Endothelial cell of umbilical vein (primary cell): ENCODE data around the gene SLC38A9. TPM values are rescaled to one million over a fixed set of nuclear protein-coding genes. Genes with fewer than 3 reads are reported as not detected.
A peak's percentile ranks its signal among the peaks of the same experiment; 100 is the strongest.

Experiments used
- BruUV-seq: library from RNA; stranded (reverse); fragments of 400-500 nt; replicated peaks from 2 replicates; lab custom pipeline; 2021; lab: Mats Ljungman, UMichigan
- CTCF ChIA-PET: fragments of 300-600, 350-600 bp; sonication (Branson Sonifier 250); formaldehyde crosslinking; loops from one replicate; lab custom pipeline; 2021; ENCODE audit warnings: antibody characterized with exemption, inconsistent platforms; lab: Charles Lee
- POLR2A ChIA-PET: fragments of 300-600, 350-600 bp; sonication (Branson Sonifier 250); formaldehyde crosslinking; loops from one replicate; lab custom pipeline; 2021; ENCODE audit warnings: antibody characterized with exemption, inconsistent platforms; lab: Charles Lee
- DNase-seq: peaks from one replicate; pipeline ENCODE4 v3.0.0-alpha.2; 2011; ENCODE audit warnings: low read depth, low spot score
- FAIRE-seq: peaks from 2 replicates; lab custom pipeline; 2011; peaks lifted over from hg19 to GRCh38; lab: Jason Lieb, UNC
- H2AFZ ChIP-seq: 2 replicates; pipeline ENCODE4 v1.6.0; 2012; ENCODE audit warnings: low read depth, low read length, control low read depth, inconsistent platforms
- H3K27ac ChIP-seq: 2 replicates; pipeline ENCODE4 v1.5.1; 2011; ENCODE audit warnings: low read depth, mild to moderate bottlenecking, control low read depth, low read length, moderate library complexity; ENCODE audit not compliant: insufficient read depth
- H3K27me3 ChIP-seq, 2 experiments: 2 replicates each; pipeline versions ENCODE4 v1.6.0 to v1.6.1; 2011; ENCODE audit warnings: low read length in 2 of 2, mixed read lengths in 1 of 2; ENCODE audit not compliant: control insufficient read depth in 2 of 2, insufficient read depth in 2 of 2
- H3K36me3 ChIP-seq, 2 experiments: 2 replicates in 1 of 2; 3 replicates in 1 of 2; pipeline ENCODE4 v1.5.1; 2011; ENCODE audit warnings: low read length in 2 of 2, mild to moderate bottlenecking in 1 of 2, moderate library complexity in 1 of 2; ENCODE audit not compliant: control insufficient read depth in 2 of 2, insufficient read depth in 2 of 2; ENCODE audit errors: extremely low read depth in 1 of 2
- H3K4me1 ChIP-seq: 3 replicates; pipeline ENCODE4 v1.5.1; 2011; ENCODE audit warnings: mild to moderate bottlenecking, low read length; ENCODE audit not compliant: control insufficient read depth, insufficient read depth; ENCODE audit errors: extremely low read depth
- H3K4me2 ChIP-seq: 2 replicates; pipeline ENCODE4 v1.6.1; 2011; ENCODE audit warnings: low read length, control low read depth, mixed read lengths; ENCODE audit not compliant: insufficient read depth
- H3K4me3 ChIP-seq, 3 experiments: fragments of 200-600 bp in 1 of 3; sonication (generic), shearing (Covaris generic) in 1 of 3; replicated peaks in 1 of 3; 2 replicates each; pipeline ENCODE4 v1.5.1; 2011 to 2016; ENCODE audit warnings: control low read depth in 3 of 3, low read length in 3 of 3, mild to moderate bottlenecking in 2 of 3, inconsistent platforms in 1 of 3, low read depth in 1 of 3, moderate library complexity in 1 of 3; ENCODE audit not compliant: insufficient read depth in 1 of 3
- H3K79me2 ChIP-seq: 2 replicates; pipeline ENCODE4 v1.6.0; 2012; ENCODE audit warnings: low read length, inconsistent platforms; ENCODE audit not compliant: control insufficient read depth, insufficient read depth
- H3K9ac ChIP-seq: replicated peaks from 2 replicates; pipeline ENCODE3; 2011; ENCODE audit warnings: low read length, control low read depth; ENCODE audit not compliant: insufficient read depth; ENCODE audit errors: extremely low read depth
- H3K9me1 ChIP-seq: replicated peaks from 3 replicates; pipeline ENCODE4 v1.6.0; 2011; ENCODE audit warnings: mild to moderate bottlenecking, low read length; ENCODE audit not compliant: control insufficient read depth, insufficient read depth; ENCODE audit errors: extremely low read depth
- H3K9me3 ChIP-seq: replicated peaks from 2 replicates; pipeline ENCODE4 v1.5.1; 2012; ENCODE audit warnings: low read length, inconsistent platforms; ENCODE audit not compliant: control insufficient read depth, insufficient read depth
- H4K20me1 ChIP-seq: replicated peaks from 2 replicates; pipeline ENCODE3; 2011; ENCODE audit warnings: mild to moderate bottlenecking, low read length; ENCODE audit not compliant: control insufficient read depth, insufficient read depth; ENCODE audit errors: extremely low read depth
- CTCF ChIP-seq, 2 donors: IDR thresholded peaks; 1 replicate in 1 of 2; 2 replicates in 1 of 2; pipeline ENCODE4 v1.5.1; 2011; ENCODE audit warnings: low read length in 2 of 2, mild to moderate bottlenecking in 2 of 2, moderate library complexity in 2 of 2, control low read depth in 1 of 2, inconsistent platforms in 1 of 2, low read depth in 1 of 2; ENCODE audit not compliant: insufficient read depth in 1 of 2; ENCODE audit errors: extremely low read depth in 1 of 2
- FOS ChIP-seq: IDR thresholded peaks from 2 replicates; pipeline ENCODE4 v1.6.1; 2011; ENCODE audit warnings: mild to moderate bottlenecking, low read length, moderate library complexity, borderline replicate concordance; ENCODE audit not compliant: insufficient read depth
- GATA2 ChIP-seq: IDR thresholded peaks from 2 replicates; pipeline ENCODE4 v1.7.0; 2011; ENCODE audit warnings: low read depth, mild to moderate bottlenecking, moderate library complexity, mixed read lengths, low read length; ENCODE audit not compliant: insufficient read length, insufficient read depth
- JUN ChIP-seq: IDR thresholded peaks from 2 replicates; pipeline ENCODE4 v1.6.1; 2011; ENCODE audit warnings: borderline replicate concordance, low read depth; ENCODE audit not compliant: insufficient read length, insufficient read depth
- MYC ChIP-seq: IDR thresholded peaks from one replicate; pipeline ENCODE4 v1.6.1; 2011; ENCODE audit warnings: mild to moderate bottlenecking, low read depth, low read length
- POLR2A ChIP-seq: IDR thresholded peaks from 2 replicates; pipeline ENCODE4 v1.6.1; 2012; ENCODE audit warnings: low read depth, mild to moderate bottlenecking, control low read depth, low read length
- POLR2AphosphoS5 ChIP-seq: IDR thresholded peaks from 2 replicates; pipeline ENCODE4 v1.6.1; 2012; ENCODE audit warnings: low read depth, mild to moderate bottlenecking, control low read depth, low read length, moderate library complexity; ENCODE audit not compliant: insufficient read depth
- dilution Hi-C: fragments of 300-500 bp; cut with MboI; formaldehyde crosslinking; loops from one replicate; pipeline ENCODE4 v1.15.0; 2019; ENCODE audit warnings: low sequenced_read_pairs; ENCODE audit not compliant: extremely low pct_ligation_motif_present
- intact Hi-C: fragments of 100-400 bp; cut with micrococcal nuclease; formaldehyde crosslinking; loops from one replicate; pipeline ENCODE4 v1.10.0; 2022
- polyA plus RNA-seq, 4 experiments: library from polyadenylated mRNA; depleted of rRNA in 3 of 4; stranded (reverse) in 3 of 4; unstranded in 1 of 4; fragments of >200 nt; gene quantifications; 2 replicates each; pipeline versions ENCODE4 v1.2.1 to v1.2.3, GENCODE V29; 2011 to 2012; ENCODE audit warnings: missing spikeins in 1 of 4
- total RNA-seq: library from RNA; stranded (reverse); gene quantifications from 2 replicates; pipeline ENCODE4 v1.2.3, GENCODE V29; 2021
- TF ChIP-seq, protein P1 (sequence below): IDR thresholded peaks from 2 replicates; pipeline ENCODE4 v1.6.1; 2011; ENCODE audit not compliant: insufficient read depth, insufficient read length

Gene SLC38A9
- total and polyA plus RNA-seq, 2 donors (not counting 3 experiments of a cell fraction or from before 2014, with no cell fraction given) = 14.1 to 24.9 TPM

DNA sequence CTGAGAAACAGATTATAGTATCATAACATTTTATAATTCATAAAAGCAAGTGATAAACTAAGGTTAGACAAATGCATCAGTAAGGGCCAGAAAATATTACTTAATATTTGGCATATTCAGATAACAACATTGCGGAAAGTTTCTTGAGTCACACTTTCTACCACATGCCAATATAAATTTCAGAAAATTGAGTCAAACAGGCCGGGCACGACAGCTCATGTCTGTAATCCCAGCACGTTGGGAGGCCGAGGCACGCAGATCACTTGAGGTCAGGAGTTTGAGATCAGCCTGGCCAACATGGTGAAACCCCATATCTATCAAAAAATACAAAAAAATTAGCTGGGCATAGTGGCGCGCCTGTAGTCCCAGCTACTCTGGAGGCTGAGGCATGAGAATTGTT is 47.1 kb downstream of the SLC38A9 start:
- H3K79me2 ChIP-seq = no peaks in the 10 kb centered on the region
- no peaks in the 10 kb centered on the region for H3K27me3 ChIP-seq
- no peaks in the 10 kb centered on the region for H3K9me3 ChIP-seq
- no peak overlapping the region for H3K27ac ChIP-seq
- H3K4me3 ChIP-seq = no peak overlapping the region
- no peak overlapping the region for H3K4me2 ChIP-seq
- TF ChIP-seq POLR2AphosphoS5 (no peak), GATA2 (no peak), POLR2A (no peak), CTCF (IDR thresholded peaks at IDR 0.05; ENCODE audit: extremely low read depth in 1 of 2, insufficient read depth in 1 of 2, low read depth in 1 of 2, low read length in 2 of 2) (no peak), MYC (no peak)
- no TSS peak for BruUV-seq
- FAIRE-seq (no peak), DNase-seq (no peak)
- no peaks in the 10 kb centered on the region for H4K20me1 ChIP-seq
- intact Hi-C loops (no loop called here), dilution Hi-C loops (no loop called here)
- no peak overlapping the region for H3K9ac ChIP-seq
- no peaks in the 10 kb centered on the region for H3K4me1 ChIP-seq
- POLR2A ChIA-PET = no interaction called here
- H2AFZ ChIP-seq = no peak overlapping the region
- CTCF ChIA-PET = no interaction called here
- H3K36me3 ChIP-seq = no peaks in the 10 kb centered on the region
- H3K9me1 ChIP-seq = no peaks in the 10 kb centered on the region

- POLR2A ChIA-PET = no interaction called here
- dilution Hi-C loops (no loop called here), intact Hi-C loops (no loop called here)
- Histone ChIP-seq H3K27me3 (no peaks in the 10 kb centered on the region), H3K36me3 (no peaks in the 10 kb centered on the region), H3K27ac (no peak overlapping the region), H3K9me1 (no peaks in the 10 kb centered on the region), H2AFZ (no peak overlapping the region), H3K79me2 (no peaks in the 10 kb centered on the region), H3K9ac (no peak overlapping the region), H3K4me3 (no peak overlapping the region), H4K20me1 (no peaks in the 10 kb centered on the region), H3K4me1 (no peaks in the 10 kb centered on the region), H3K4me2 (no peak overlapping the region), H3K9me3 (no peaks in the 10 kb centered on the region)
- DNase-seq (peak; percentile 14), FAIRE-seq (no peak)
- BruUV-seq = no TSS peak
- TF ChIP-seq FOS = no peak
- TF ChIP-seq CTCF (IDR thresholded peaks at IDR 0.05; ENCODE audit: extremely low read depth in 1 of 2, insufficient read depth in 1 of 2, low read depth in 1 of 2, low read length in 2 of 2) = no peak
- TF ChIP-seq, protein P1, sequence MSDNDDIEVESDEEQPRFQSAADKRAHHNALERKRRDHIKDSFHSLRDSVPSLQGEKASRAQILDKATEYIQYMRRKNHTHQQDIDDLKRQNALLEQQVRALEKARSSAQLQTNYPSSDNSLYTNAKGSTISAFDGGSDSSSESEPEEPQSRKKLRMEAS = no peak
- TF ChIP-seq POLR2AphosphoS5 = no peak
- TF ChIP-seq MYC = no peak
- no peak for TF ChIP-seq JUN
- TF ChIP-seq POLR2A = no peak
- CTCF ChIA-PET = no interaction called here
Measured at GRCh38 chr5:55657443-55657842, 54.7 kb downstream of the SLC38A9 start.
